Activated CD4-positive, alpha-beta T cell treated with anti-CD3 and anti-CD28 coated beads, Interleukin-2, amount 10 ng/mL, durations not matched to agents 24 days and 14 days (primary cell): ENCODE data around the gene PDE4A. TPM values are rescaled to one million over a fixed set of nuclear protein-coding genes. Genes with fewer than 3 reads are reported as not detected.
"Not testable (repeated sequence)": the region's sequence is repeated elsewhere in the genome, so short reads cannot be mapped to it uniquely, and the experiment has no call there.

ENCODE experiments used
- DNase-seq: peaks from one replicate; pipeline ENCODE4 v3.0.0; 2022
- H3K27ac Mint-ChIP-seq: one replicate; pipeline ENCODE4 v1.8.0; 2022; ENCODE audit warnings: mild to moderate bottlenecking, mixed read lengths
- H3K27me3 Mint-ChIP-seq: one replicate; pipeline ENCODE4 v1.8.0; 2022; ENCODE audit warnings: mixed read lengths
- H3K36me3 Mint-ChIP-seq: one replicate; pipeline ENCODE4 v1.8.0; 2022; ENCODE audit warnings: low read depth, mild to moderate bottlenecking, mixed read lengths
- H3K4me1 Mint-ChIP-seq: one replicate; pipeline ENCODE4 v1.8.0; 2021; ENCODE audit warnings: mixed read lengths
- H3K4me3 Mint-ChIP-seq: one replicate; pipeline ENCODE4 v1.8.0; 2022; ENCODE audit warnings: mild to moderate bottlenecking, moderate library complexity, mixed read lengths
- H3K9me3 Mint-ChIP-seq: one replicate; pipeline ENCODE4 v1.8.0; 2021; ENCODE audit warnings: mixed read lengths
- intact Hi-C: fragments of 100-400 bp; cut with micrococcal nuclease; formaldehyde crosslinking; loops from one replicate; pipeline ENCODE4 v1.15.1; 2023
- total RNA-seq: library from RNA; stranded (reverse); gene quantifications from 2 replicates; pipeline ENCODE4 v1.2.3, GENCODE V29; 2022

Gene PDE4A
- total RNA-seq, 1 donor from 2014 or later = 58.0 TPM

DNA sequence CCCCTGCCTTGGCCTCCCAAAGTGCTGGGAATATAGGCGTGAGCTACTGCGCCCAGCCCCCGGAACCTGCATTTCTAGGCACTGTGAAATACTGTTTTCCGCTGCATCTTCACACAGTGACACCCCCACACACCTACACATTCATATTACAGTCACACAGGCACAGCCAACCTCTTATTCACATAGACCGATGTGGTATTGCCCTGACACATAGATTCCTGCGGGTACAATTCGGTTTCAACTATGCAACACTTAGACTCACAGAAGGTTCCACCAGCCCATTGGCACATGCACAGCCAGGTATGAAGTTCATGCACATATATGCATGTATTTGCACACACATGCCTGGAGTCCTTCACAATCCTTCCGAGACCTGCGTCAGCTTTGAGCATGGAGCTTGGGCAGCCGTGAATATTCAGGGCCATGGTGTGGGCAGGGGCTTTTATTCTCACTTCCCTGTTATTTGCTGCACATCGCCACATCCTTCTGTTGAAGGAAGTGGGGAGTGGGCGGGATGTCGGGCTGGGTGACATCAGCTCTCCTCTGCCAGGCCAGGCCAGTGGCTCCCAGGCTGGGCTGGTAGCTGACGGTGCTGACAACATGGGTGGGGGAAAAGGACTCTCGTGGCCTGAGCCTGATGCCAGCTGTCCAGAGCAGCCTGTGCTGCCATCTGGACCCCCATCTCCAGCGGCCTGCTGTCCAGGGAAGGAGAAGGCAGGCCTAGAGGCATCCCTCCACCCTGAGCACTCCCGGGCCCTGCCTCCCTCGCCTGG, 11.6 kb upstream of the PDE4A start:
- Mint-ChIP-seq H3K4me3 (peak overlapping the region; percentile 59), H3K27me3 (no peaks in the 10 kb centered on the region), H3K36me3 (peaks cover 16% of the 10 kb centered on the region), H3K27ac (peak overlapping the region; percentile 89), H3K4me1 (peaks cover 79% of the 10 kb centered on the region), H3K9me3 (no peaks in the 10 kb centered on the region)
- DNase-seq = peak; percentile 92
- intact Hi-C loops = loop anchor here (1.0 kb wide), 1 partner anchor 8 kb away; no protein-coding TSS in a partner anchor

GRCh38 chr19:10411224-10411623, 9.1 kb upstream of the PDE4A start:
- Mint-ChIP-seq H3K4me1 (peaks cover 72% of the 10 kb centered on the region), H3K4me3 (peak overlapping the region; percentile 55), H3K36me3 (peaks cover 15% of the 10 kb centered on the region), H3K27ac (peak overlapping the region; percentile 90)
- H3K9me3 Mint-ChIP-seq, H3K27me3 Mint-ChIP-seq, intact Hi-C loops, DNase-seq: not testable (repeated sequence)

GRCh38 chr19:10412257-10412977, 7.9 kb upstream of the PDE4A start:
- no peaks in the 10 kb centered on the region for H3K27me3 Mint-ChIP-seq
- no peaks in the 10 kb centered on the region for H3K9me3 Mint-ChIP-seq
- peak; percentile 86 for DNase-seq
- H3K36me3 Mint-ChIP-seq = peaks cover 17% of the 10 kb centered on the region
- H3K27ac Mint-ChIP-seq = peak overlapping the region; percentile 90
- H3K4me3 Mint-ChIP-seq = peak overlapping the region; percentile 69
- peaks cover 70% of the 10 kb centered on the region for H3K4me1 Mint-ChIP-seq
- intact Hi-C loops = no loop called here

DNA sequence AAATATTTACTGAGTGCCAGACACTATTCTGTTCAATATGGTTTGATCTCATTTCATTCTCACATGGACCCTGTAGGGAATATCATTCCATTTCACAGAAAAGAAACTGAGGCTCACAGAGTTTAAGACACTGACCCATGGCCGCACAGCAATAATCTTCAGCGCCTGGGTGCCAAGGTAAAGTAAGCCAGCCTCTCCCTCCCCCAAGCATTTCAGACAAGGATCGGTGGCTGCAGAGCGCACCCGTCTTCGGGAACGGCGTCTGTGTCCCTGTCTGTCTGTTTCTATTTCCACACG, 4.3 kb upstream of the PDE4A start:
- Mint-ChIP-seq H3K4me3 (peak overlapping the region; percentile 86), H3K27me3 (peaks cover 8% of the 10 kb centered on the region), H3K27ac (peak overlapping the region; percentile 96), H3K36me3 (peaks cover 18% of the 10 kb centered on the region), H3K9me3 (no peaks in the 10 kb centered on the region), H3K4me1 (peaks cover 55% of the 10 kb centered on the region)
- DNase-seq = no peak
- intact Hi-C loops = loop anchor here (1.0 to 5.0 kb wide), 4 partner anchors 8 to 236 kb away; partner anchors contain the start of genes CDKN2D, ILF3 and KRI1

GRCh38 chr19:10416380-10417257, 3.7 kb upstream of the PDE4A start:
- intact Hi-C loops = loop anchor here (1.0 to 5.0 kb wide), 4 partner anchors 8 to 236 kb away; partner anchors contain the start of genes CDKN2D, ILF3 and KRI1
- Mint-ChIP-seq H3K4me1 (peaks cover 53% of the 10 kb centered on the region), H3K27me3 (peaks cover 8% of the 10 kb centered on the region), H3K9me3 (no peaks in the 10 kb centered on the region), H3K27ac (peak overlapping the region; percentile 96), H3K36me3 (peaks cover 22% of the 10 kb centered on the region), H3K4me3 (peak overlapping the region; percentile 86)
- DNase-seq = peak; percentile 99

DNA sequence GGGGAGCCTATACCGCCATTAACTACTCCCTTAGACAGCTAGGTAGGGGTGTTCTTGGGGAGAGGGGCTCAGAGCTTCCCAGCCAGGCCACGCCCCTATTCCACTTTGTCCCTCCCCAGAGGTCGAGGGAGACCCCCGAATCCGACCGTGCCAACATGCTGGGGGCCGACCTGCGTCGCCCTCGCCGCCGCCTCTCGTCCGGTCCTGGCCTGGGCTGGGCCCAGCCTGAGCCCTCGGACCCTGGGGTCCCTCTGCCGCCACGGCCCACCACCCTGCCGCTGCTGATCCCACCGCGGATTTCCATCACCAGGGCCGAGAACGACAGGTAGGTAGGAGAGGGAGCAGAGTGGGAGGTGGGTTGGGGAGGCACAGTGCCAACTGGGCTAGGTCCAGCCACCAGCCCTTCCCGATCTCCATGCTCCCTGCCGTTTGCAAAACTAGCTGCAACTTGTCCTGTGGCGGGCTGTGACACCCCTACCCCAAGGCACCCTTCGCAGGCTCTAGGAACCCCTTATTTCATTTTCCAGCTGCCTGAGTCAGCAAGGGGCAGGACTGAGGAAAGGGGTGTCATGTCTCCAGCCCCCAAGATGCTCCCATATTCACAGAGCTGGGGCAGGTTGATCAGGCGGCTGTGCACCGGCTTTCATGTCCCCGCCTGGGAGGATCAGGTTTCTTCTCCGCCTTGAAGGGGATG, 2.6 kb upstream of the PDE4A start:
- Mint-ChIP-seq H3K36me3 (peaks cover 18% of the 10 kb centered on the region), H3K4me3 (peak overlapping the region; percentile 92)
- peak; percentile 77 for DNase-seq

GRCh38 chr19:10418235-10418484, 2.2 kb upstream of the PDE4A start:
- Mint-ChIP-seq H3K27ac (peak overlapping the region; percentile 48), H3K9me3 (no peaks in the 10 kb centered on the region), H3K36me3 (peaks cover 18% of the 10 kb centered on the region), H3K4me3 (peak overlapping the region; percentile 92), H3K27me3 (peaks cover 8% of the 10 kb centered on the region), H3K4me1 (peaks cover 54% of the 10 kb centered on the region)
- no peak for DNase-seq
- intact Hi-C loops = loop anchor here (2.0 to 5.0 kb wide), 4 partner anchors 19 to 234 kb away; partner anchors contain the start of genes CDKN2D, ILF3 and KRI1

More for the DNA sequence above, 2.6 kb upstream of the PDE4A start:
- H3K4me1 Mint-ChIP-seq = peaks cover 54% of the 10 kb centered on the region
- intact Hi-C loops = loop anchor here (2.0 to 5.0 kb wide), 4 partner anchors 19 to 235 kb away; partner anchors contain the start of genes CDKN2D, ILF3 and KRI1
- peaks cover 8% of the 10 kb centered on the region for H3K27me3 Mint-ChIP-seq
- no peaks in the 10 kb centered on the region for H3K9me3 Mint-ChIP-seq
- H3K27ac Mint-ChIP-seq = no peak overlapping the region

DNA sequence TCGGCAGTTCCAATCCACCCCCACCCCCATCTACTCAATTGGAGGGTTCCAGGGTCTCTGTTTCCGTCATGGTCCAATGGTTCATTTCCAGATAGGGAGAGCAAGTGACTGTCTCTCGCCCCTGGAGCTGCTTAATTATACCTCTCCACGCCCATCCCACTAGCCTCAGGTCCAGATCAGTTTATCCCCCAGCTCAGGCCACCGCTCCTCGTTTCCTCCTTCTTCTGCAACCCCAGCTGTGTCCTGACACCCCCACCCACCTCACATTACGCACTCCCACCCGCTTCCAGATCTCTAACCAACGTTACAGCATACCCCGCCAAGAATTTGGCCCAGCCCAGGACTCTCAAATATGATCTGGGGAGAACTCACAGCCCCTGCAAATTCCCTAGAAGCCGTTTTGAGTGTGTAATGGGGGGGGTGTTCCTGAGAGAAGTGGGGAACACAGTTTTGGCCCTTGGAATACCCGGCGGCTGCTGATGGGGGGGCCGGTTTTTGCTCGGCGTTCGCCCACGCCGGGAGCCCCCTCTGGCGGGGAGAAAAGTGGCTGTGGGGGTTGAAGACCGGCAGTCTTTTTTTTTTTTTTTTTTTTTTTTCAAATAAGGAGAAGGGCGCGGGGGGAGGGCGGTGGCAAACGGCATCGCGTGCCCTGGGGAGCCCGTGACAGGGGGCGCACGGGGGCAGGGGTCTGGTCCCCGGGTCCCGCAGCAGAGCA, 1.7 kb upstream of the PDE4A start:
- H3K4me3 Mint-ChIP-seq = peak overlapping the region; percentile 92
- peaks cover 56% of the 10 kb centered on the region for H3K4me1 Mint-ChIP-seq
- H3K9me3 Mint-ChIP-seq = no peaks in the 10 kb centered on the region
- H3K27ac Mint-ChIP-seq = peak overlapping the region; percentile 48
- peak; percentile 77 for DNase-seq
- intact Hi-C loops = loop anchor here (1.0 to 5.0 kb wide), 5 partner anchors 10 to 234 kb away; partner anchors contain the start of genes CDKN2D, ILF3 and KRI1
- peaks cover 8% of the 10 kb centered on the region for H3K27me3 Mint-ChIP-seq
- H3K36me3 Mint-ChIP-seq = peaks cover 18% of the 10 kb centered on the region

DNA sequence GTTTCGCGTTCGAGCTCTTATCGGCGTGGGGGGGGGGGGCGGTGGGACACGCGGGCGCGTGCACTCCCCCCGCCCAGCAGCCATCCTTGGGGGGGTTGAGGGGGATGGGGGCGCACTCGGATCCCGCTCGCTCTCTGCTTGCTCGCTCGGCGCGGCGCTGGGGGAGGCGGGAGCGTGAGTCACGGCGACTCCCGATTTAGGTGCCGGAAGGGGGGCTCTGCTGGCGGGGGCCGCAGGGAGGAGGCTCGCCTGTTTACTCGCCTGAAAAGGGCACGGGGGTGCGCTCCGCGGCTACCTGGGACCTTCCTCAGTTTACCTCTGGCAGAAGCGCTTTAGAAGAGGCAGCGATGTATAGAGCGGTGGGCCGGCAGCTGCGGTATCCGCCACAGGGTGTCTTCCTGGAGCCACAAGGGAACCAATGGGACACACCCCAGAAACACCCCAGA, 1.1 kb upstream of the PDE4A start:
- peak overlapping the region; percentile 92 for H3K4me3 Mint-ChIP-seq
- H3K27me3 Mint-ChIP-seq = peaks cover 8% of the 10 kb centered on the region
- H3K9me3 Mint-ChIP-seq = no peaks in the 10 kb centered on the region
- H3K36me3 Mint-ChIP-seq = peaks cover 16% of the 10 kb centered on the region
- DNase-seq = no peak
- intact Hi-C loops = loop anchor here (1.0 to 5.0 kb wide), 5 partner anchors 9 to 233 kb away; partner anchors contain the start of genes CDKN2D, ILF3 and KRI1
- H3K4me1 Mint-ChIP-seq = peaks cover 58% of the 10 kb centered on the region
- peak overlapping the region; percentile 92 for H3K27ac Mint-ChIP-seq

DNA sequence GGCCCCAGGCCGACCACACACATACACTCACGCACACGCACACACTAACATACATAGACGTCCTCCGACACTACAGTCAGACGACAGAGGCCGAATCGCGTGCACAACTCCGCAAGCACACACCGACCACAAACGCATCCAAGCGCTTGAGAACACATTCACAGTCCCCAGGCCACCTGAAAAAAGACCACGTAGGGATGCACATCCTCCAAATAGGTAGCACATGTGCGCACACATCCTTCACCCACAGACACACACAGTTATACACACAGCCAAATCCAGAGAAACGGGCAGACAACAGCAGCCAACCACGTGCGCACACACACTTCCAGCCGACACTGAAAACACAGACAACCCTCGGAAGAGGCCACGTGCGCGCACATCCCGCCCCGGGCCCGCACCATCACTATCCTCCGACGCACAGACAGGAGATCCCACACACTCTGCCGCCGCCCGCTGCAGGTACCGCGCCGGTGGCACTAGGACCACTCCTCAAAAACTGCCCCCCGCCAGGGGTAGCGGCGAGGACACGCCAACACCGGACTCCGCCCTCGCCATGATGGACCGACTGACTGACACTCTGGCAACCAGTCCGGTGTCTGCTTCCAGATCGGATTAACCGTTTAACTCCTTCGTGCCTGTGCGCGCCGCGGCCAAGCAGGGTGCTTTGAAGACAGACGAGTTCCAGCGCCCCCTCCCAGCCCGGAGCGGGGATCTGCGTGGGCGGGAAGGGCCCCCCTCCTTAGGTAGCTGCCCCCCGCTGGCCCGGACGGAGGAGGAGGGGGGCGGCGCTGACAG, 493 bp upstream of the PDE4A start:
- Mint-ChIP-seq H3K4me1 (peaks cover 61% of the 10 kb centered on the region), H3K36me3 (peaks cover 15% of the 10 kb centered on the region), H3K27ac (peak overlapping the region; percentile 92), H3K4me3 (peak overlapping the region; percentile 92), H3K27me3 (peaks cover 8% of the 10 kb centered on the region), H3K9me3 (no peaks in the 10 kb centered on the region)
- intact Hi-C loops = loop anchor here (1.0 to 5.0 kb wide), 6 partner anchors 8 to 232 kb away; partner anchors contain the start of genes CDKN2D, ILF3, KEAP1 and KRI1
- DNase-seq = peak; percentile 91

DNA sequence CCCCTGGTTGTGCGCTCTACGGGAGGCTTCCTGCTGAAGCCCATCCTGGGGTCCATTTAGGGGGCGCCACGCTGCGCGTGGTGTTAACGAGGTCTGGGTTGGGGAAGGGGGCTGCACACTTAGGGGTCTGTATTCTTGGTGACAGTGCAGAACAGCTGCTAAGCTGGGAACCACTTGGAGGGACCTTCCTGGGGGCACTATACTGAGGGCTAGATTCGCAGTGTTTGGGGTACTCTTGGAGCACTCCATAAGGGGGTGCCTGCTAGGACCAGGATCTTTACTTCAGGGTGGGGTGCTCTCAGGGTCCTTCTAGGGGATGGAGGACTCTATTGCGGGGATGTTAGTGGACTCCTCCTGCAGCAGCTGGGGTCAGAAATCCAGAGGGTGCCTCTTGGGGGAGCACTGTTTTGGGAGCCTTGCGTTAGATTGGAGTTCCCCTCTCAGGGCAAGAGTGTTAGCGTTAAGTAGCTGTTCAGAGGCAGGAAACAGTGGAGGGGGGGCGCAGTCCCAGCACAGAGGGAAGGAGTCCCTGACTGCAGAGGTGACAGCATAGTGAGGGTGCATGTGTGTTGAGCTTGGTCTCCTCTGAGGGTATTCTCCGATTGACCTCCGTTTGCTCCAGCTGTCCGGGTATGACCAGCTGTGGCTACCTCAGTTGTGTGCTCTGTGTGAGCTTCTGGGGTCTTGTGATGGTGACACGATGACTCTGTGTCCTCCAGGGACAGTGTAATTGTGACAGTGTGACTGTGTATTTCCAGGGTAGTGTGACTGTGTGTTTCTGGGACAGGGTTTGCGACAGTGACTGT, 1.1 kb downstream of the PDE4A start:
- peak; percentile 88 for DNase-seq
- Mint-ChIP-seq H3K9me3 (no peaks in the 10 kb centered on the region), H3K4me3 (peak overlapping the region; percentile 87), H3K36me3 (peaks cover 19% of the 10 kb centered on the region), H3K4me1 (peaks cover 66% of the 10 kb centered on the region), H3K27me3 (peaks cover 8% of the 10 kb centered on the region), H3K27ac (peak overlapping the region; percentile 74)
- intact Hi-C loops = loop anchor here (2.0 kb wide), 1 partner anchor 81 kb away; the partner anchor contains the start of gene KEAP1
